A549 (cell line): ENCODE data around the gene USP49. TPM values are rescaled to one million over a fixed set of nuclear protein-coding genes. Genes with fewer than 3 reads are reported as not detected.

Source experiments
- ATAC-seq, 2 experiments: fragments of 200-7000 bp in 1 of 2; fragments of >200 bp in 1 of 2; cut with Nextera tagmentation in 1 of 2; cut with Tn5 transposase in 1 of 2; 3 replicates each; pipeline versions ENCODE4 v1.8.0 to v1.9.1; 2018 to 2020; ENCODE audit warnings: mild to moderate bottlenecking in 1 of 2, moderate library complexity in 1 of 2
- CTCF ChIA-PET: fragments of 300-600 bp; sonication (Branson Sonifier 250); formaldehyde crosslinking; extraction: SDS; loops from one replicate; lab custom pipeline; 2021; ENCODE audit warnings: antibody characterized with exemption, inconsistent platforms; lab: Yijun Ruan, JAX
- POLR2A ChIA-PET: fragments of 350-600 bp; formaldehyde crosslinking; extraction: SDS; loops from one replicate; lab custom pipeline; 2021; ENCODE audit warnings: antibody characterized with exemption, inconsistent platforms; lab: Yijun Ruan, JAX
- DNase-seq, 2 experiments: peaks; one replicate each; pipeline versions ENCODE4 v3.0.0 to v3.0.0-alpha.2; 2011 to 2016; ENCODE audit warnings: low read depth in 1 of 2, low spot score in 1 of 2
- FAIRE-seq: peaks from 2 replicates; lab custom pipeline; 2011; peaks lifted over from hg19 to GRCh38; lab: Jason Lieb, UNC
- H3K27ac ChIP-seq, 2 experiments: fragments of >200 bp; sonication (Bioruptor Twin); formaldehyde crosslinking; 3 replicates each; pipeline ENCODE4 v1.5.1; 2016 to 2017
- H3K4me1 ChIP-seq: fragments of >200 bp; sonication (Bioruptor Twin); formaldehyde crosslinking; 3 replicates; pipeline ENCODE4 v1.6.1; 2016
- H3K4me2 ChIP-seq: fragments of >200 bp; sonication (Bioruptor Twin); formaldehyde crosslinking; 3 replicates; pipeline ENCODE4 v1.6.1; 2016
- H3K4me3 ChIP-seq: fragments of >200 bp; sonication (Bioruptor Twin); formaldehyde crosslinking; 3 replicates; pipeline ENCODE4 v1.5.1; 2016
- H3K9me3 ChIP-seq: fragments of >200 bp; sonication (Bioruptor Twin); formaldehyde crosslinking; 3 replicates; pipeline ENCODE4 v1.6.1; 2016
- BCL3 ChIP-seq: fragments of >200 bp; sonication (Bioruptor Twin); formaldehyde crosslinking; IDR thresholded peaks from 3 replicates; pipeline ENCODE4 v1.6.1; 2016
- CEBPB ChIP-seq, 2 experiments: fragments of >200 bp in 1 of 2; sonication (Bioruptor Twin) in 1 of 2; formaldehyde crosslinking in 1 of 2; IDR thresholded peaks; 2 replicates each; pipeline ENCODE4 v1.6.1; 2012 to 2016
- CHD4 ChIP-seq: fragments of 200-600 bp; sonication (generic); IDR thresholded peaks from 2 replicates; pipeline ENCODE4 v1.6.1; 2016; ENCODE audit warnings: antibody characterized with exemption, mild to moderate bottlenecking, borderline replicate concordance
- FOSL2 ChIP-seq, 2 experiments: fragments of 450-650 bp in 1 of 2; fragments of >200 bp in 1 of 2; sonication (Bioruptor Twin) in 1 of 2; formaldehyde crosslinking; IDR thresholded peaks; 2 replicates each; pipeline versions ENCODE4 v1.5.0 to v1.6.1; 2016 to 2020; ENCODE audit warnings: mild to moderate bottlenecking in 1 of 2, moderate library complexity in 1 of 2
- JUN ChIP-seq, 2 experiments: fragments of >200 bp; sonication (Bioruptor Twin); formaldehyde crosslinking; IDR thresholded peaks; 2 replicates in 1 of 2; 3 replicates in 1 of 2; pipeline ENCODE4 v1.6.1; 2016 to 2017
- MAFK ChIP-seq: fragments of 450-650 bp; IDR thresholded peaks from 2 replicates; pipeline ENCODE4 v1.6.1; 2014; ENCODE audit not compliant: partially characterized antibody
- MAX ChIP-seq: IDR thresholded peaks from 2 replicates; pipeline ENCODE4 v1.6.1; 2012
- MAZ ChIP-seq: fragments of 150-350 bp; IDR thresholded peaks from 2 replicates; pipeline ENCODE4 v1.6.1; 2014; ENCODE audit warnings: antibody characterized with exemption, low read depth, low read length, borderline replicate concordance
- MYC ChIP-seq: IDR thresholded peaks from 2 replicates; pipeline ENCODE4 v1.6.1; 2012; ENCODE audit warnings: mild to moderate bottlenecking, inconsistent platforms, low read length, improper control_type of control experiment, borderline replicate concordance
- PHF8 ChIP-seq: fragments of 200-600 bp; sonication (generic); IDR thresholded peaks from 2 replicates; pipeline ENCODE4 v1.6.1; 2016; ENCODE audit warnings: low read depth, mild to moderate bottlenecking, antibody characterized with exemption, moderate library complexity, borderline replicate concordance
- POLR2A ChIP-seq: IDR thresholded peaks from 2 replicates; pipeline ENCODE4 v1.6.1; 2012; ENCODE audit warnings: mild to moderate bottlenecking, low read length
- POLR2AphosphoS2 ChIP-seq: conservative IDR thresholded peaks from 2 replicates; pipeline ENCODE4 v1.6.1; 2012; ENCODE audit warnings: low read length, improper control_type of control experiment, inconsistent platforms
- ZC3H11A ChIP-seq: fragments of 450-650 bp; IDR thresholded peaks from 2 replicates; pipeline ENCODE4 v1.6.1; 2014; ENCODE audit warnings: antibody characterized with exemption, mild to moderate bottlenecking
- WGBS: methylation state at CpG from one replicate; pipeline ENCODE4 v1.1.6; 2017; ENCODE audit errors: missing lambda C conversion rate; 5-methylcytosine and 5-hydroxymethylcytosine counted together
- polyA plus RNA-seq, 4 experiments: library from polyadenylated mRNA; depleted of rRNA in 3 of 4; stranded (reverse); fragments of >200 nt; fragmentation: RNase III in 1 of 4; extraction: RNeasy Plus Mini Kit Qiagen cat#74134 plus additional on column Dnase treatment in 1 of 4; gene quantifications; 2 replicates in 3 of 4; 3 replicates in 1 of 4; pipeline ENCODE4 v1.2.3, GENCODE V29; 2011 to 2017

The USP49 gene
- polyA plus RNA-seq, 2 of the 4 experiments (the other 2 are of a cell fraction): 2.9 to 4.3 TPM

- 20% methylated on average over 20 of the region's 20 CpGs for WGBS
- peaks cover 47% of the 10 kb centered on the region for H3K4me1 ChIP-seq
- peak overlapping the region; percentile 78 to 99 for H3K27ac ChIP-seq
- ChIA-PET POLR2A (interaction anchor here (0.7 to 3.3 kb wide), 7 partner anchors 8 to 109 kb away, joined by 3 to 14 read pairs (median 3); partner anchors contain the start of genes BYSL and MED20), CTCF (interaction anchor here (0.6 to 18.6 kb wide), 4 partner anchors 16 to 154 kb away, joined by 3 to 191 read pairs (median 96); partner anchors contain the start of genes BYSL, MED20, TAF8 and TOMM6)
- peak overlapping the region; percentile 88 for H3K4me2 ChIP-seq
- TF ChIP-seq MAZ (0 out of 2 replicates have a peak, but pooled peaks have one; percentile 1), PHF8 (peak; percentile 42; the same call in 1 of the 2 replicates), MAFK (peak; percentile 34), FOSL2 (IDR thresholded peaks at IDR 0.05) (no peak), FOSL2 (CRISPR knock-in tag; IDR thresholded peaks at IDR 0.05) (peak; percentile 47), BCL3 (no peak), CHD4 (no peak)
- no peaks in the 10 kb centered on the region for H3K9me3 ChIP-seq
- H3K4me3 ChIP-seq: peak overlapping the region; percentile 87
- DNase-seq: no peak
- FAIRE-seq: no peak
- peak in 1 of 2 experiments; percentile 36; a peak in 4 of 6 replicates for ATAC-seq
Measured at GRCh38 chr6:41942067-41942851, 47.1 kb upstream of the USP49 start.

GRCh38 chr6:41941280-41942066, 46.3 kb upstream of the USP49 start, which contains the start of gene CCND3:
CCND3 (minus strand) TSS chr6:41941808; CDS start chr6:41941649, 159 bp downstream.
- 2% methylated on average over 12 of the region's 87 CpGs for WGBS
- Histone ChIP-seq H3K9me3 (no peaks in the 10 kb centered on the region), H3K4me2 (peak within 1 kb of the TSS; percentile 98), H3K27ac (peak within 1 kb of the TSS; percentile 93 to 99), H3K4me1 (peaks cover 55% of the 10 kb centered on the region), H3K4me3 (peak within 1 kb of the TSS; percentile 87)
- FAIRE-seq (no peak), ATAC-seq (peak; percentile 84 to 88), DNase-seq (peak; percentile 55 to 88)
- CTCF ChIA-PET: interaction anchor here (1.1 to 18.6 kb wide), 4 partner anchors 15 to 162 kb away, joined by 3 to 191 read pairs (median 96); partner anchors contain the start of genes BYSL, FRS3, MED20 and TAF8
- POLR2A ChIA-PET: interaction anchor here (0.7 to 3.3 kb wide), 7 partner anchors 8 to 110 kb away, joined by 3 to 14 read pairs (median 3); partner anchors contain the start of genes BYSL and MED20
- 0 out of 3 replicates have a peak, but pooled peaks have one; percentile 53 for TF ChIP-seq BCL3
- TF ChIP-seq CEBPB (IDR thresholded peaks at IDR 0.05): peak; percentile 11 to 50; a peak in 2 of 4 replicates
- no peak for TF ChIP-seq POLR2AphosphoS2
- TF ChIP-seq POLR2A: peak; percentile 27; the same call in 1 of the 2 replicates
- peak in 1 of 2 experiments; percentile 51; a peak in 3 of 5 replicates for TF ChIP-seq JUN (IDR thresholded peaks at IDR 0.05)
- no peak for TF ChIP-seq ZC3H11A
- 0 out of 2 replicates have a peak, but pooled peaks have one; percentile 29 for TF ChIP-seq MAZ
- peak; percentile 17 for TF ChIP-seq MAX

- Histone ChIP-seq H3K4me1 (peaks cover 62% of the 10 kb centered on the region), H3K4me2 (peak overlapping the region; percentile 98)
- ATAC-seq: peak; percentile 8 to 25; a peak in 5 of 6 replicates
- CTCF ChIA-PET: interaction anchor here (0.6 to 18.6 kb wide), 4 partner anchors 15 to 161 kb away, joined by 3 to 191 read pairs (median 96); partner anchors contain the start of genes BYSL, FRS3, MED20 and TAF8
- no peak for FAIRE-seq
- WGBS: 5% methylated on average over 15 of the region's 38 CpGs
- TF ChIP-seq POLR2A (peak; percentile 11; the same call in 1 of the 2 replicates), MYC (no peak)
- TF ChIP-seq, all 56 proteins: peak for 1
- Histone ChIP-seq H3K27ac (peak overlapping the region; percentile 93 to 99), H3K9me3 (no peaks in the 10 kb centered on the region), H3K4me3 (peak overlapping the region; percentile 87)
- POLR2A ChIA-PET: interaction anchor here (3.3 kb wide), 1 partner anchor 20 kb away, joined by 14 read pairs; the partner anchor contains the start of genes BYSL and MED20
- DNase-seq: peak in 1 of 2 experiments; percentile 62
Measured at GRCh38 chr6:41940759-41941279, 45.6 kb upstream of the USP49 start.
